ENCODE measurements around the gene GLT8D2. TPM values are rescaled to one million over a fixed set of nuclear protein-coding genes. Genes with fewer than 3 reads are reported as not detected.
A peak's percentile ranks its signal among the peaks of the same experiment; 100 is the strongest.

GLT8D2 gene
- total and polyA plus RNA-seq, 4 donors, result 1.6 to 36.5 (median 6.1) TPM

DNA sequence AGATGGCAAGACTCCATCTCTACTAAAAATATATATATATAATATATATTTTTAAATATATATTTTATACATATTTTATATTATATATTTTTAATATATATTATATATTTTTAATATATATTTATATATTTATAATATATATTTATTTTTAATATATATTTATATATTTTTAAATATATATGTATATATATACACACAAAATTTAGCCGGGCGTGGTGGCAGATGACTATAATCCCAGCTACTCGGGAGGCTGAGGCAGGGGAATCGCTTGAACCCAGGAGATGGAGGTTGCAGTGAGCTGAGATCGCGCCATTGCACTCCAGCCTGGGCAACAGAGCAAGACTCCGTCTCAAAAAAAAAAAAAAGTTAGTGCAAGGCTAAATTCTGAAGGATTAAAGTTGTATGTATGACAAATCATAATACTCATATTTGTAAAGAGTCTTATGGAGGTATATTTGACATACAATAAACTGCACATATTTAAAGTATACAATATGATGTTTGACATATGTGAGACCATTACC is 92.1 kb downstream of the GLT8D2 start:
- Histone ChIP-seq H3K27me3 (ENCODE audit: control insufficient read depth in 3 of 3, insufficient read depth in 3 of 3, low read length in 2 of 3) (no peaks in the 10 kb centered on the region), H3K4me3 (no peak overlapping the region), H3K4me1 (ENCODE audit: control insufficient read depth in 5 of 5, insufficient read depth in 5 of 5, low read length in 5 of 5) (peaks cover 0 to 16% (median 6%) of the 10 kb centered on the region in 5 donors), H3K9me3 (ENCODE audit: control insufficient read depth in 4 of 4, insufficient read depth in 3 of 4, low read length in 3 of 4) (no peaks in the 10 kb centered on the region), H3K36me3 (ENCODE audit: control insufficient read depth in 4 of 4, insufficient read depth in 4 of 4, low read length in 4 of 4) (peaks cover 0 to 14% (median 8%) of the 10 kb centered on the region in 4 donors), H3K27ac (ENCODE audit: low read depth in 1 of 2, low read length in 1 of 2) (peak overlapping the region; percentile 91 to 92), H3K9ac (ENCODE audit: insufficient read depth in 1 of 2, low read length in 2 of 2) (no peak overlapping the region)
- DNase-seq, result no peak
- 94 to 96% methylated on average over 7 of the region's 7 CpGs for WGBS, 2 donors
- ATAC-seq (ENCODE audit: insufficient read depth, low FRiP score), result no peak
- no peak for TF ChIP-seq CTCF (IDR thresholded peaks at IDR 0.05; ENCODE audit: control extremely low read depth, extremely low read depth)

GRCh38 chr12:103956509-103957027 is 93.4 kb downstream of the GLT8D2 start:
- Histone ChIP-seq H3K27me3 (ENCODE audit: control insufficient read depth in 3 of 3, insufficient read depth in 3 of 3, low read length in 2 of 3) (no peaks in the 10 kb centered on the region), H3K9ac (ENCODE audit: insufficient read depth in 1 of 2, low read length in 2 of 2) (peak overlapping the region; percentile 81 to 82), H3K4me1 (ENCODE audit: control insufficient read depth in 5 of 5, insufficient read depth in 5 of 5, low read length in 5 of 5) (peaks cover 0 to 16% (median 6%) of the 10 kb centered on the region in 5 donors), H3K27ac (ENCODE audit: low read depth in 1 of 2, low read length in 1 of 2) (peak overlapping the region; percentile 91 to 92), H3K9me3 (ENCODE audit: control insufficient read depth in 4 of 4, insufficient read depth in 3 of 4, low read length in 3 of 4) (no peaks in the 10 kb centered on the region), H3K36me3 (ENCODE audit: control insufficient read depth in 4 of 4, insufficient read depth in 4 of 4, low read length in 4 of 4) (peaks cover 9 to 24% (median 14%) of the 10 kb centered on the region in 4 donors), H3K4me3 (peak overlapping the region; percentile 88)
- DNase-seq (no peak), ATAC-seq (ENCODE audit: insufficient read depth, low FRiP score) (peak; percentile 27)
- no peak for TF ChIP-seq CTCF (IDR thresholded peaks at IDR 0.05; ENCODE audit: control extremely low read depth, extremely low read depth)
- 1% methylated on average over 30 to 31 of the region's 31 CpGs for WGBS, 2 donors

- Histone ChIP-seq H3K27me3 (ENCODE audit: control insufficient read depth in 3 of 3, insufficient read depth in 3 of 3, low read length in 2 of 3) (no peaks in the 10 kb centered on the region), H3K9me3 (ENCODE audit: control insufficient read depth in 4 of 4, insufficient read depth in 3 of 4, low read length in 3 of 4) (no peaks in the 10 kb centered on the region), H3K4me1 (ENCODE audit: control insufficient read depth in 5 of 5, insufficient read depth in 5 of 5, low read length in 5 of 5) (peaks cover 0 to 16% (median 6%) of the 10 kb centered on the region in 5 donors), H3K27ac (ENCODE audit: low read depth in 1 of 2, low read length in 1 of 2) (peak overlapping the region; percentile 91 to 92), H3K36me3 (ENCODE audit: control insufficient read depth in 4 of 4, insufficient read depth in 4 of 4, low read length in 4 of 4) (peaks cover 9 to 25% (median 15%) of the 10 kb centered on the region in 4 donors), H3K4me3 (peak overlapping the region; percentile 88), H3K9ac (ENCODE audit: insufficient read depth in 1 of 2, low read length in 2 of 2) (peak overlapping the region; percentile 81 to 82)
- DNase-seq, result peak in 1 of 3 donors; percentile 12
- ATAC-seq (ENCODE audit: insufficient read depth, low FRiP score), result peak; percentile 1
- no peak for TF ChIP-seq CTCF (IDR thresholded peaks at IDR 0.05; ENCODE audit: control extremely low read depth, extremely low read depth)
- 26 to 37% methylated on average over 7 of the region's 7 CpGs for WGBS, 2 donors
Observed at GRCh38 chr12:103955811-103956508, 94.0 kb downstream of the GLT8D2 start.

Data from lung (tissue), 12 donors.